Measurements from ENCODE around the gene AGK.

- TF ChIP-seq POLR2AphosphoS5 (IDR thresholded peaks at IDR 0.05), result no peak
- TF ChIP-seq CTCF (IDR thresholded peaks at IDR 0.05), result no peak
- no peak for TF ChIP-seq POLR2A (IDR thresholded peaks at IDR 0.05)
- no peak for TF ChIP-seq EP300 (IDR thresholded peaks at IDR 0.05)
Measured at GRCh38 chr7:141598408-141598807, 47.2 kb downstream of the AGK start.
